ENCODE data around the gene LNX2. TPM values are rescaled to one million over a fixed set of nuclear protein-coding genes. Genes with fewer than 3 reads are reported as not detected.

Gene LNX2
- total and polyA plus RNA-seq, 2 donors from 2014 or later = 5.6 to 13.8 TPM

GRCh38 chr13:27601803-27602202 lies 18.5 kb downstream of the LNX2 start:
- Histone ChIP-seq H3K9ac (ENCODE audit: low read length in 3 of 3) (no peak overlapping the region), H3K27ac (ENCODE audit: low read depth in 2 of 2, low read length in 2 of 2) (no peak overlapping the region), H3K27me3 (ENCODE audit: control insufficient read depth, insufficient read depth, low read length) (no peaks in the 10 kb centered on the region), H3K4me3 (ENCODE audit: low read length in 3 of 3) (no peak overlapping the region), H3K4me1 (ENCODE audit: control insufficient read depth in 2 of 3, insufficient read depth in 2 of 3, low read depth in 1 of 3, low read length in 3 of 3) (peaks cover 0 to 16% (median 0%) of the 10 kb centered on the region in 3 donors), H3K36me3 (ENCODE audit: control insufficient read depth in 2 of 3, insufficient read depth in 3 of 3, low read length in 3 of 3) (no peaks in the 10 kb centered on the region), H3K9me3 (ENCODE audit: control insufficient read depth in 2 of 3, insufficient read depth in 1 of 3, low read length in 3 of 3) (no peaks in the 10 kb centered on the region)
- intact Hi-C loops (cut with DNase I) = no loop called here
- DNase-seq (no peak), FAIRE-seq (no peak)
- TF ChIP-seq CTCF (IDR thresholded peaks at IDR 0.05; ENCODE audit: borderline replicate concordance, extremely low read depth, insufficient read depth) = no peak

GRCh38 chr13:27601208-27601607 lies 19.1 kb downstream of the LNX2 start:
- no peak for FAIRE-seq
- intact Hi-C loops (cut with DNase I) = no loop called here
- TF ChIP-seq CTCF (IDR thresholded peaks at IDR 0.05; ENCODE audit: borderline replicate concordance, extremely low read depth, insufficient read depth) = no peak
- Histone ChIP-seq H3K9me3 (ENCODE audit: control insufficient read depth in 2 of 3, insufficient read depth in 1 of 3, low read length in 3 of 3) (no peaks in the 10 kb centered on the region), H3K9ac (ENCODE audit: low read length in 3 of 3) (no peak overlapping the region), H3K4me1 (ENCODE audit: control insufficient read depth in 2 of 3, insufficient read depth in 2 of 3, low read depth in 1 of 3, low read length in 3 of 3) (peaks cover 0 to 16% (median 0%) of the 10 kb centered on the region in 3 donors), H3K36me3 (ENCODE audit: control insufficient read depth in 2 of 3, insufficient read depth in 3 of 3, low read length in 3 of 3) (no peaks in the 10 kb centered on the region), H3K27me3 (ENCODE audit: control insufficient read depth, insufficient read depth, low read length) (no peaks in the 10 kb centered on the region), H3K27ac (ENCODE audit: low read depth in 2 of 2, low read length in 2 of 2) (no peak overlapping the region), H3K4me3 (ENCODE audit: low read length in 3 of 3) (no peak overlapping the region)
- DNase-seq = no peak

GRCh38 chr13:27600711-27601110 lies 19.6 kb downstream of the LNX2 start:
- H3K36me3 ChIP-seq (ENCODE audit: control insufficient read depth in 2 of 3, insufficient read depth in 3 of 3, low read length in 3 of 3) = no peaks in the 10 kb centered on the region
- no peak for FAIRE-seq
- no peak overlapping the region for H3K27ac ChIP-seq (ENCODE audit: low read depth in 2 of 2, low read length in 2 of 2)
- no peak for DNase-seq
- H3K9ac ChIP-seq (ENCODE audit: low read length in 3 of 3) = no peak overlapping the region
- peaks cover 0 to 17% (median 0%) of the 10 kb centered on the region in 3 donors for H3K4me1 ChIP-seq (ENCODE audit: control insufficient read depth in 2 of 3, insufficient read depth in 2 of 3, low read depth in 1 of 3, low read length in 3 of 3)
- intact Hi-C loops (cut with DNase I) = no loop called here
- no peaks in the 10 kb centered on the region for H3K27me3 ChIP-seq (ENCODE audit: control insufficient read depth, insufficient read depth, low read length)
- H3K4me3 ChIP-seq (ENCODE audit: low read length in 3 of 3) = no peak overlapping the region
- no peaks in the 10 kb centered on the region for H3K9me3 ChIP-seq (ENCODE audit: control insufficient read depth in 2 of 3, insufficient read depth in 1 of 3, low read length in 3 of 3)
- no peak for TF ChIP-seq CTCF (IDR thresholded peaks at IDR 0.05; ENCODE audit: borderline replicate concordance, extremely low read depth, insufficient read depth)

Measured in kidney (tissue), 14 donors.